ENCODE results near the gene PDCD5. TPM values are rescaled to one million over a fixed set of nuclear protein-coding genes. Genes with fewer than 3 reads are reported as not detected.

The PDCD5 gene
- polyA plus RNA-seq, 5 donors = 106 to 143 (median 131) TPM

- DNase-seq = no peak
Measured at GRCh38 chr19:32626969-32627368, 46.0 kb downstream of the PDCD5 start.

- no peak for DNase-seq
Measured at GRCh38 chr19:32627714-32628270, 46.8 kb downstream of the PDCD5 start.

- DNase-seq = no peak
Measured at GRCh38 chr19:32630338-32630737, 49.3 kb downstream of the PDCD5 start.

GRCh38 chr19:32631381-32631780 is 50.4 kb downstream of the PDCD5 start:
- DNase-seq = no peak

Other genes with a start within 250 kb of the PDCD5 start
- gene ZNF507, start 235.6 kb upstream of the PDCD5 start, polyA plus RNA-seq (ENCODE audit: insufficient read depth in 1 of 5, insufficient read length in 5 of 5, low replicate concordance in 1 of 5) = 10 to 100 TPM; 20.6 to 30.8 (median 30.0) TPM
- 10 to 100 TPM; 49.8 to 84.9 (median 67.1) TPM for gene DPY19L3, start 175.4 kb upstream of the PDCD5 start, polyA plus RNA-seq (ENCODE audit: insufficient read depth in 1 of 5, insufficient read length in 5 of 5, low replicate concordance in 1 of 5)
- 10 to 100 TPM; 17.6 to 28.2 (median 20.6) TPM for gene ANKRD27, start 94.0 kb downstream of the PDCD5 start, polyA plus RNA-seq (ENCODE audit: insufficient read depth in 1 of 5, insufficient read length in 5 of 5, low replicate concordance in 1 of 5)
- under 1 TPM in 4 of 5 donors, not detected in 1; 0.07 to 0.13 (median 0.10) TPM for gene RGS9BP, start 94.7 kb downstream of the PDCD5 start, polyA plus RNA-seq (ENCODE audit: insufficient read depth in 1 of 5, insufficient read length in 5 of 5, low replicate concordance in 1 of 5)
- gene NUDT19, start 110.6 kb downstream of the PDCD5 start, polyA plus RNA-seq (ENCODE audit: insufficient read depth in 1 of 5, insufficient read length in 5 of 5, low replicate concordance in 1 of 5) = 10 to 100 TPM in 3 of 5 donors, 1 to 10 TPM in 2; 7.8 to 11.6 (median 11.2) TPM
- under 1 TPM; 0.33 to 0.85 (median 0.60) TPM for gene TDRD12, start 138.6 kb downstream of the PDCD5 start, polyA plus RNA-seq (ENCODE audit: insufficient read depth in 1 of 5, insufficient read length in 5 of 5, low replicate concordance in 1 of 5)